AG09319 (cell line): Measurements from ENCODE around the gene DGKH.

ENCODE experiments used
- DNase-seq: peaks from one replicate; pipeline ENCODE4 v3.0.0-alpha.2; 2010; ENCODE audit warnings: low read depth; ENCODE audit errors: extremely low read depth
- TF ChIP-seq, protein P1 (sequence below): IDR thresholded peaks from 2 replicates; pipeline ENCODE4 v1.5.1; 2011; ENCODE audit warnings: low read depth, mild to moderate bottlenecking, inconsistent platforms, low read length, moderate library complexity

Gene DGKH

DNA sequence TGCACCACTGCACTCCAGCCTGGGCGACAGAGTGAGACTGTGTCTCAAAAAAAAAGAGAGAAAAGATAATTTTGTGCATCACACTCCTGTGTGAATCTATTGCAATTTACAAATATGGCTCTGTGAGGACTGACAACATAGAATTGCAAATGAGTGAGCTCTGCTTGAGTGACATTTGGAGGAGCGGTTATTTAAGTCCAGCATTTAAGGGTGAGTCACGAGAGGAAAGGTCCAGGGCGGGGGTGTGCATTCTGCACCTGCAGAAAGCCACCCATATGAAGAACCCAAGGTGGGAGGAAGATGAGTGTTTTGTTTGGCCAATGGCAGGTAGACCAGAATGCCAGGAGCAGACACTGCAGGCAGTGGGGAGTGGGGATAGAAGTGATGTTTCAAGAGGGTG lies 58.5 kb downstream of the DGKH start:
- TF ChIP-seq, protein P1, sequence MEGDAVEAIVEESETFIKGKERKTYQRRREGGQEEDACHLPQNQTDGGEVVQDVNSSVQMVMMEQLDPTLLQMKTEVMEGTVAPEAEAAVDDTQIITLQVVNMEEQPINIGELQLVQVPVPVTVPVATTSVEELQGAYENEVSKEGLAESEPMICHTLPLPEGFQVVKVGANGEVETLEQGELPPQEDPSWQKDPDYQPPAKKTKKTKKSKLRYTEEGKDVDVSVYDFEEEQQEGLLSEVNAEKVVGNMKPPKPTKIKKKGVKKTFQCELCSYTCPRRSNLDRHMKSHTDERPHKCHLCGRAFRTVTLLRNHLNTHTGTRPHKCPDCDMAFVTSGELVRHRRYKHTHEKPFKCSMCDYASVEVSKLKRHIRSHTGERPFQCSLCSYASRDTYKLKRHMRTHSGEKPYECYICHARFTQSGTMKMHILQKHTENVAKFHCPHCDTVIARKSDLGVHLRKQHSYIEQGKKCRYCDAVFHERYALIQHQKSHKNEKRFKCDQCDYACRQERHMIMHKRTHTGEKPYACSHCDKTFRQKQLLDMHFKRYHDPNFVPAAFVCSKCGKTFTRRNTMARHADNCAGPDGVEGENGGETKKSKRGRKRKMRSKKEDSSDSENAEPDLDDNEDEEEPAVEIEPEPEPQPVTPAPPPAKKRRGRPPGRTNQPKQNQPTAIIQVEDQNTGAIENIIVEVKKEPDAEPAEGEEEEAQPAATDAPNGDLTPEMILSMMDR: no peak

DNA sequence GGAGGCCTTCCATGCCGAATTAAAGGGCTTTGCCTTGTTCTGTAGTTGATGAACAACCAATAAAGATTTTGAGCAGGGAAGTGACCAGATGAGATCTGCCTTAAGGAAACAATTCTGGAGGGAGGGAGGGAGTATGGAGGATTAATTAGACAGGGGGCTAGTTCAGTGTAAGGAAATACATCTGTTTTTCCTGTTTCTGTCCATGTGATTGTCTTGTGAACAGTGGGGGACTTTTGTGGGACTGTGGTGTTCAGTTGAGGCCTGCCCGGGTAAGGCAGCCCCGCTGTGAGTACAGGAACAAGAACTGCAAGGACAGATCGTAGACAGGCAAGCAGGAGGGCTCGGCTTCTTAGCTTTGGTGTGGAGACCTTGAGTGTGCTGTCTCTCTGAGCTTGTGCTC lies 59.0 kb downstream of the DGKH start:
- TF ChIP-seq, protein P1: no peak
- DNase-seq: no peak

More for the DNA sequence above, 58.5 kb downstream of the DGKH start:
- no peak for DNase-seq

- DNase-seq: no peak
- TF ChIP-seq, protein P1: no peak
These were observed 59.8 kb downstream of the DGKH start for GRCh38 chr13:42108217-42108616.

GRCh38 chr13:42109957-42110356 lies 61.5 kb downstream of the DGKH start:
- no peak for DNase-seq
- TF ChIP-seq, protein P1: no peak

DNA sequence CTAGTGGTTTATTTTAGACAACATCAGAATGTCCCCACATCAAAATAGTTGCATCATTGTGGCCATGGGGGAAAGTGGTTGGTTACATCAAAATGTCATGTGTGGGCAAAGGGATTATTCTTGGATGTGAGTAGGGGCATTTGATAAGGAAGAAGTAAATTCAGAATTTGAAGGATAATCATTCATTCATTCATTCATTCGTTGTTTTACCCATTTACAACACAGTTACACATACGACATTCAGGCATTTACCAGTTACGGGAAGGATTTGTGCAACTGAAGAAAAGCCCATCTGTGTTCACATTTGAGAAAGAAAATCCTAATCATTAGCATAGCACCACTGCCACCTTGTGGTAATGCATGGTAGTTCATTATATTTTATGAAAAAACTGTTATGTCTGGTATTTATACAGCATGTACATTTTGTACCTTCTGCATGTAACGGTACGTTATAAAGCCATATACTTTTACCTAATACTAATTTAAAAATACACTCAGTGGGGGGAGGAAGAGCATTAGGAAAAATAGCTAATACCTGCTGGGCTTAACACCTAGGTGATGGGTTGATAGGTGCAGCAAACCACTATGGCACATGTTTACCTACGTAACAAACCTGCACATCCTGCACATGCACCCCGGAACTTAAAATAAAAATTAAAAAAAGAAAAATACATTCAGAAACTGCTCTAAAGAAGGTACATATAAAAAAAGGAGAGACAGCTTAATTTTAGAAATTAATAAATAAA lies 62.1 kb downstream of the DGKH start:
- DNase-seq: peak; percentile 50
- TF ChIP-seq, protein P1: peak; percentile 53

DNA sequence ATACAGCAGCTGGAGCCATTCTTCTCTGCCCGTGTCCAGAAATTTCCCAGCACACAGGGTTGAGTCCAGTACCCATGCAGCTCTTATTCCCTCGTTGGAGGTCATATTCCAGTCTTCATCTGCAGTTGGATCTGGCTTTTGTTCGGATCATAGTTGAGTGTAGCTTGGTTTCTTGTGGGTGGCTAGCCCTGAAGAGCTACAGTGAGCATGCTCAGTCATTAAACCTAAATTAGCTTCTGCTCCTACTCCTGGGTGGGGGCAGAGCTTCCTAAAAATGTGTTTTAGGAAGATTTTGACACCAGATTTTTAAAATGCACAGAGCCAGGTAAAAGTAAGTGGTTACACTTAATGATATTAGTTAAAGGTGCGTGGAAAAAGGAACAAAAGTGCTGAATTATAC lies 64.4 kb downstream of the DGKH start:
- DNase-seq: no peak
- TF ChIP-seq, protein P1: no peak

DNA sequence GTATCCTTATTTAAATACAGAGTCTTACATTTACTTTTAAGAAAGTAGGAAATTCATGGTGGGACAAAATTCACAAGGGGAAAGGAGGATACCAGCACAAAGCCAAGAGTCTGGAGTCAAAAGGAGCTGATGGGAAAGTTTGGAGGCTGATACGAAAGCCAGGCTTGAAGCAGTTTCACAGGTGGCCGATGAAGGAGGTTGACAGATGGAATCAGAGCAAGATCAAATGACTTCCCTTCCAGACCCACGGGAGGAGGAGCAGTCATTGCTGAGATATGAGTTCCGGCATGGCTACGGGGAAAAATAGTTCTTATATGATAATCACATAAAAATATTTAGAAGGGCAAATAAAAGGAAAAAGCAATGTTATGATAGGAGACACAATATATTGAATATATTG lies 65.0 kb downstream of the DGKH start:
- TF ChIP-seq, protein P1: no peak
- no peak for DNase-seq
